IMR-90 (cell line): Measurements from ENCODE around the gene MALRD1. TPM values are rescaled to one million over a fixed set of nuclear protein-coding genes. Genes with fewer than 3 reads are reported as not detected.

ENCODE experiments used
- ATAC-seq: fragments of 200-7000 bp; cut with Tn5 transposase; 2 replicates; pipeline ENCODE4 v1.9.1; 2020; ENCODE audit warnings: low read depth, mild to moderate bottlenecking, moderate library complexity
- BruUV-seq: library from RNA; stranded (reverse); fragments of 400-500 nt; replicated peaks from 2 replicates; lab custom pipeline; 2021; lab: Mats Ljungman, UMichigan
- CTCF ChIA-PET: fragments of 300-600 bp; formaldehyde crosslinking; extraction: SDS; loops from one replicate; lab custom pipeline; 2021; ENCODE audit warnings: antibody characterized with exemption; lab: Yijun Ruan, JAX
- POLR2A ChIA-PET: fragments of 300-600 bp; sonication (Branson Sonifier 250); formaldehyde crosslinking; loops from one replicate; lab custom pipeline; 2022; ENCODE audit warnings: antibody characterized with exemption; ENCODE audit not compliant: unreplicated experiment; lab: Charles Lee
- DNase-seq: peaks from one replicate; pipeline ENCODE4 v3.0.0; 2013
- H2AFZ ChIP-seq: replicated peaks from 2 replicates; pipeline ENCODE3; 2013; ENCODE audit warnings: low read length, mild to moderate bottlenecking; ENCODE audit not compliant: poor library complexity
- H2AK5ac ChIP-seq: 2 replicates; pipeline ENCODE4 v1.6.1; 2013; ENCODE audit warnings: low read depth, low read length, inconsistent platforms
- H2AK9ac ChIP-seq: replicated peaks from 2 replicates; pipeline ENCODE3; 2013; ENCODE audit warnings: mild to moderate bottlenecking, low read depth, low read length, moderate library complexity; ENCODE audit not compliant: poor library complexity
- H2BK120ac ChIP-seq: 2 replicates; pipeline ENCODE4 v1.6.1; 2013; ENCODE audit warnings: low read depth, low read length, inconsistent platforms
- H2BK15ac ChIP-seq: 3 replicates; pipeline ENCODE4 v1.6.1; 2013; ENCODE audit warnings: low read depth, low read length, inconsistent platforms
- H2BK20ac ChIP-seq: 2 replicates; pipeline ENCODE4 v1.6.1; 2013; ENCODE audit warnings: low read depth, mild to moderate bottlenecking, inconsistent platforms, low read length, moderate library complexity
- H2BK5ac ChIP-seq: 2 replicates; pipeline ENCODE4 v1.6.1; 2013; ENCODE audit warnings: mild to moderate bottlenecking, low read depth, low read length, inconsistent platforms; ENCODE audit not compliant: poor library complexity, severe bottlenecking
- H3K14ac ChIP-seq: replicated peaks from 2 replicates; pipeline ENCODE4 v1.6.1; 2013; ENCODE audit warnings: low read depth, low read length, inconsistent platforms
- H3K18ac ChIP-seq: 2 replicates; pipeline ENCODE4 v1.6.1; 2013; ENCODE audit warnings: low read depth, low read length, control low read depth
- H3K23ac ChIP-seq: 2 replicates; pipeline ENCODE4 v1.6.1; 2013; ENCODE audit warnings: low read depth, low read length, inconsistent platforms
- H3K27ac ChIP-seq: 2 replicates; pipeline ENCODE4 v1.5.1; 2013; ENCODE audit warnings: mild to moderate bottlenecking, control low read depth, low read length; ENCODE audit not compliant: insufficient read depth
- H3K27me3 ChIP-seq: 2 replicates; pipeline ENCODE4 v1.6.1; 2013; ENCODE audit warnings: low read length; ENCODE audit not compliant: control insufficient read depth, insufficient read depth
- H3K36me3 ChIP-seq: 2 replicates; pipeline ENCODE4 v1.6.1; 2013; ENCODE audit warnings: low read length, mixed read lengths; ENCODE audit not compliant: control insufficient read depth, insufficient read depth
- H3K4ac ChIP-seq: 2 replicates; pipeline ENCODE4 v1.6.1; 2013; ENCODE audit warnings: low read depth, low read length, inconsistent platforms
- H3K4me1 ChIP-seq: 2 replicates; pipeline ENCODE4 v1.6.1; 2013; ENCODE audit warnings: low read length, mixed read lengths; ENCODE audit not compliant: control insufficient read depth, insufficient read depth
- H3K4me2 ChIP-seq: 2 replicates; pipeline ENCODE4 v1.6.1; 2013; ENCODE audit warnings: low read depth, mild to moderate bottlenecking, control low read depth, low read length, moderate library complexity
- H3K4me3 ChIP-seq: 2 replicates; pipeline ENCODE4 v1.5.1; 2013; ENCODE audit warnings: low read depth, mild to moderate bottlenecking, control low read depth, low read length, moderate library complexity; ENCODE audit not compliant: insufficient read depth
- H3K56ac ChIP-seq: 2 replicates; pipeline ENCODE4 v1.6.1; 2013; ENCODE audit warnings: low read length, inconsistent platforms; ENCODE audit not compliant: insufficient read depth; ENCODE audit errors: extremely low read depth
- H3K79me1 ChIP-seq, 2 experiments: 2 replicates each; pipeline ENCODE4 v1.6.1; 2013; ENCODE audit warnings: low read length in 2 of 2, inconsistent platforms in 1 of 2, low read depth in 1 of 2
- H3K9ac ChIP-seq: 2 replicates; pipeline ENCODE4 v1.6.1; 2013; ENCODE audit warnings: low read depth, low read length, control low read depth
- H3K9me1 ChIP-seq: 2 replicates; pipeline ENCODE4 v1.6.1; 2013; ENCODE audit warnings: low read length, inconsistent platforms; ENCODE audit not compliant: insufficient read depth
- H3K9me3 ChIP-seq: 2 replicates; pipeline ENCODE4 v1.6.1; 2013; ENCODE audit warnings: low read length; ENCODE audit not compliant: control insufficient read depth, insufficient read depth
- H4K20me1 ChIP-seq: 2 replicates; pipeline ENCODE4 v1.6.1; 2013; ENCODE audit warnings: low read length, inconsistent platforms; ENCODE audit not compliant: insufficient read depth
- H4K5ac ChIP-seq: 2 replicates; pipeline ENCODE4 v1.6.1; 2013; ENCODE audit warnings: mild to moderate bottlenecking, low read depth, low read length, control low read depth
- H4K8ac ChIP-seq, 2 experiments: 2 replicates each; pipeline ENCODE4 v1.6.1; 2013; ENCODE audit warnings: low read depth in 2 of 2, low read length in 2 of 2, control low read depth in 1 of 2, inconsistent platforms in 1 of 2
- H4K91ac ChIP-seq: 2 replicates; pipeline ENCODE4 v1.6.1; 2013; ENCODE audit warnings: low read depth, low read length, inconsistent platforms; ENCODE audit not compliant: insufficient read depth
- BHLHE40 ChIP-seq: fragments of 150-350 bp; IDR thresholded peaks from 2 replicates; pipeline ENCODE4 v1.6.1; 2016; ENCODE audit warnings: mild to moderate bottlenecking, low read depth, low read length
- CEBPB ChIP-seq: IDR thresholded peaks from 2 replicates; pipeline ENCODE4 v1.6.1; 2012; ENCODE audit warnings: low read depth, low read length, improper control_type of control experiment
- CTCF ChIP-seq: conservative IDR thresholded peaks from 2 replicates; pipeline ENCODE4 v1.5.1; 2012; ENCODE audit warnings: mild to moderate bottlenecking, low read depth, low read length, improper control_type of control experiment
- MAFK ChIP-seq: IDR thresholded peaks from 2 replicates; pipeline ENCODE4 v1.6.1; 2012; ENCODE audit warnings: low read depth, low read length, improper control_type of control experiment
- MAZ ChIP-seq: IDR thresholded peaks from 2 replicates; pipeline ENCODE4 v1.6.1; 2012; ENCODE audit warnings: low read depth, mild to moderate bottlenecking, low read length, improper control_type of control experiment, moderate library complexity, borderline replicate concordance
- MXI1 ChIP-seq: IDR thresholded peaks from 2 replicates; pipeline ENCODE4 v1.6.1; 2012; ENCODE audit warnings: low read depth, mild to moderate bottlenecking, low read length, moderate library complexity, borderline replicate concordance
- NFE2L2 ChIP-seq: fragments of 150-350 bp; IDR thresholded peaks from 2 replicates; pipeline ENCODE4 v1.6.1; 2016; ENCODE audit warnings: low read depth, mild to moderate bottlenecking, low read length
- RAD21 ChIP-seq: IDR thresholded peaks from 2 replicates; pipeline ENCODE4 v1.6.1; 2012; ENCODE audit warnings: low read length, improper control_type of control experiment
- RCOR1 ChIP-seq: IDR thresholded peaks from 2 replicates; pipeline ENCODE4 v1.6.1; 2012; ENCODE audit warnings: mild to moderate bottlenecking, low read length, improper control_type of control experiment; ENCODE audit not compliant: insufficient replicate concordance
- RFX5 ChIP-seq: IDR thresholded peaks from 2 replicates; pipeline ENCODE4 v1.8.0; 2012; ENCODE audit warnings: low read depth, mild to moderate bottlenecking, low read length, moderate library complexity
- SMC3 ChIP-seq: fragments of 150-350 bp; IDR thresholded peaks from 2 replicates; pipeline ENCODE4 v1.6.1; 2016; ENCODE audit warnings: low read depth, mild to moderate bottlenecking, antibody characterized with exemption, low read length, moderate library complexity
- USF2 ChIP-seq: fragments of 150-350 bp; IDR thresholded peaks from 2 replicates; pipeline ENCODE4 v1.6.1; 2017; ENCODE audit warnings: mild to moderate bottlenecking, antibody characterized with exemption, low read length, low read depth
- WGBS, 2 experiments: methylation state at CpG; one replicate each; pipeline versions ENCODE4 v1.1.5 to v1.1.7; 2013; ENCODE audit warnings: missing lambda C conversion rate in 2 of 2; ENCODE audit not compliant: insufficient read length in 1 of 2; ENCODE audit errors: extremely low coverage in 2 of 2; 5-methylcytosine and 5-hydroxymethylcytosine counted together
- dilution Hi-C: fragments of 300-500 bp; cut with HindIII; formaldehyde crosslinking; loops from one replicate; pipeline ENCODE4 v1.14.3; 2018; ENCODE audit warnings: low sequenced_read_pairs; ENCODE audit not compliant: unreplicated experiment
- in situ Hi-C: fragments of 300-500 bp; cut with MboI; formaldehyde crosslinking; loops from 3 replicates; pipeline ENCODE4 v1.14.3; 2019; ENCODE audit warnings: low sequenced_read_pairs, inconsistent platforms, mixed read lengths
- intact Hi-C: fragments of 100-400 bp; cut with micrococcal nuclease; formaldehyde crosslinking; loops from 2 replicates; pipeline ENCODE4 v1.10.0; 2022
- polyA plus RNA-seq, 3 experiments: library from polyadenylated mRNA; depleted of rRNA; stranded (reverse); fragments of >200 nt; gene quantifications; 2 replicates each; pipeline ENCODE4 v1.2.3, GENCODE V29; 2012; ENCODE audit warnings: low replicate concordance in 1 of 3
- total RNA-seq: library from RNA; depleted of rRNA; stranded (reverse); fragments of >200 nt; gene quantifications from 2 replicates; pipeline ENCODE4 v1.2.3, GENCODE V29; 2012

The MALRD1 gene
- total and polyA plus RNA-seq, 2 of the 4 experiments (the other 2 are of a cell fraction) = 0.34 to 1.1 TPM

- no peaks in the 10 kb centered on the region for H3K27me3 ChIP-seq
- H3K9ac ChIP-seq = no peak overlapping the region
- H2AFZ ChIP-seq = no peak overlapping the region
- no peaks in the 10 kb centered on the region for H4K20me1 ChIP-seq
- H2AK5ac ChIP-seq = no peak overlapping the region
- dilution Hi-C loops = no loop called here
- no peak overlapping the region for H3K4me2 ChIP-seq
- H3K4ac ChIP-seq = no peak overlapping the region
- WGBS, 2 experiments = no CpG with 5 or more reads among the region's 2 CpGs
- no peak overlapping the region for H2BK5ac ChIP-seq
- H2BK15ac ChIP-seq = no peak overlapping the region
- intact Hi-C loops = no loop called here
- H3K79me1 ChIP-seq = no peaks in the 10 kb centered on the region
- no peak overlapping the region for H2BK20ac ChIP-seq
- H3K9me1 ChIP-seq = no peaks in the 10 kb centered on the region
- no peak overlapping the region for H4K8ac ChIP-seq
- CTCF ChIA-PET = no interaction called here
- H3K4me3 ChIP-seq = no peak overlapping the region
- H3K36me3 ChIP-seq = no peaks in the 10 kb centered on the region
- no peaks in the 10 kb centered on the region for H3K4me1 ChIP-seq
- no peak overlapping the region for H3K56ac ChIP-seq
- POLR2A ChIA-PET = interaction anchor here (0.5 kb wide), 1 partner anchor 757 kb away, joined by 3 read pairs; no protein-coding TSS in a partner anchor
- H4K91ac ChIP-seq = no peak overlapping the region
- no TSS peak for BruUV-seq
- no peak overlapping the region for H3K14ac ChIP-seq
- DNase-seq = no peak
- no peak overlapping the region for H3K18ac ChIP-seq
- in situ Hi-C loops = no loop called here
- H2AK9ac ChIP-seq = no peak overlapping the region
- no peak for ATAC-seq
- no peak overlapping the region for H4K5ac ChIP-seq
- no peak overlapping the region for H2BK120ac ChIP-seq
- no peak for TF ChIP-seq RFX5
- TF ChIP-seq NFE2L2 = no peak
- no peak for TF ChIP-seq BHLHE40
- TF ChIP-seq SMC3 = no peak
- no peak for TF ChIP-seq MXI1
- no peak for TF ChIP-seq CEBPB
- no peak for TF ChIP-seq RCOR1
- no peak for TF ChIP-seq MAFK
- TF ChIP-seq USF2 = no peak
- no peak for TF ChIP-seq MAZ
- TF ChIP-seq CTCF = no peak
- TF ChIP-seq RAD21 = no peak
- H3K27ac ChIP-seq = no peak overlapping the region
- H3K23ac ChIP-seq = no peak overlapping the region
- H3K9me3 ChIP-seq = no peaks in the 10 kb centered on the region
Measured at GRCh38 chr10:19491166-19491565, 442.6 kb downstream of the MALRD1 start.
